ENCODE data around the gene OR2D3.
A peak's percentile ranks its signal among the peaks of the same experiment; 100 is the strongest.
"Not testable (repeated sequence)": the region's sequence is repeated elsewhere in the genome, so short reads cannot be mapped to it uniquely, and the experiment has no call there.

Gene OR2D3

GRCh38 chr11:6927030-6927617 lies 6.3 kb downstream of the OR2D3 start:
- TF ChIP-seq CTCF (IDR thresholded peaks at IDR 0.05; ENCODE audit: low read depth, low read length) = no peak

GRCh38 chr11:6928916-6929315 lies 8.1 kb downstream of the OR2D3 start:
- no peak for DNase-seq (ENCODE audit: low read depth in 2 of 2)
- no peak overlapping the region for H3K4me3 ChIP-seq (replicated peaks in 1 of 2; ENCODE audit: low read depth in 2 of 2, low read length in 2 of 2)
- TF ChIP-seq CTCF (IDR thresholded peaks at IDR 0.05; ENCODE audit: low read depth, low read length) = no peak

More at GRCh38 chr11:6927030-6927617, 6.3 kb downstream of the OR2D3 start:
- DNase-seq (ENCODE audit: low read depth in 2 of 2) = no peak
- peak overlapping the region; percentile 93 for H3K4me3 ChIP-seq (replicated peaks in 1 of 2; ENCODE audit: low read depth in 2 of 2, low read length in 2 of 2)

- DNase-seq (ENCODE audit: low read depth in 2 of 2) = peak; percentile 67 to 71
- H3K4me3 ChIP-seq (replicated peaks in 1 of 2; ENCODE audit: low read depth in 2 of 2, low read length in 2 of 2) = no peak overlapping the region
- TF ChIP-seq CTCF (IDR thresholded peaks at IDR 0.05; ENCODE audit: low read depth, low read length) = no peak
These were observed 10.4 kb downstream of the OR2D3 start for GRCh38 chr11:6931146-6931713.

- TF ChIP-seq CTCF (IDR thresholded peaks at IDR 0.05; ENCODE audit: low read depth, low read length) = no peak
- H3K4me3 ChIP-seq (replicated peaks in 1 of 2; ENCODE audit: low read depth in 2 of 2, low read length in 2 of 2) = no peak overlapping the region
- no peak for DNase-seq (ENCODE audit: low read depth in 2 of 2)
These were observed 11.3 kb downstream of the OR2D3 start for GRCh38 chr11:6932145-6932544.

GRCh38 chr11:6941970-6942369 lies 21.2 kb downstream of the OR2D3 start:
- TF ChIP-seq CTCF (IDR thresholded peaks at IDR 0.05; ENCODE audit: low read depth, low read length) = no peak
- no peak overlapping the region for H3K4me3 ChIP-seq (replicated peaks in 1 of 2; ENCODE audit: low read depth in 2 of 2, low read length in 2 of 2)
- no peak for DNase-seq (ENCODE audit: low read depth in 2 of 2)

- TF ChIP-seq CTCF (IDR thresholded peaks at IDR 0.05; ENCODE audit: low read depth, low read length) = no peak
- peak in 1 of 2 donors; percentile 14 for DNase-seq (ENCODE audit: low read depth in 2 of 2)
These were observed 22.3 kb downstream of the OR2D3 start for GRCh38 chr11:6943131-6943530.

GRCh38 chr11:6954248-6954647 lies 33.4 kb downstream of the OR2D3 start:
- not testable (repeated sequence) for DNase-seq (ENCODE audit: low read depth in 2 of 2); H3K4me3 ChIP-seq (replicated peaks in 1 of 2; ENCODE audit: low read depth in 2 of 2, low read length in 2 of 2)

More at GRCh38 chr11:6943131-6943530, 22.3 kb downstream of the OR2D3 start:
- H3K4me3 ChIP-seq (replicated peaks in 1 of 2; ENCODE audit: low read depth in 2 of 2, low read length in 2 of 2) = no peak overlapping the region

All from cardiac fibroblast (primary cell).